Prostate gland (tissue), 2 donors: Measurements from ENCODE around the gene TNFRSF14. TPM values are rescaled to one million over a fixed set of nuclear protein-coding genes. Genes with fewer than 3 reads are reported as not detected.

Experiments used
- DNase-seq: peaks from one replicate; pipeline ENCODE4 v3.0.0-alpha.2; 2019; ENCODE audit warnings: low spot score
- H3K27ac ChIP-seq, 2 donors: fragments of 200-600 bp; sonication (generic); 2 replicates each; pipeline ENCODE4 v1.5.1; 2017 to 2019
- H3K27me3 ChIP-seq: fragments of 200-600 bp; sonication (generic); replicated peaks from 2 replicates; pipeline ENCODE4 v1.5.1; 2019; ENCODE audit not compliant: insufficient read depth
- H3K36me3 ChIP-seq, 2 donors: fragments of 200-600 bp; sonication (generic); 1 replicate in 1 of 2; 2 replicates in 1 of 2; pipeline versions ENCODE4 v1.5.1 to v1.8.1; 2017 to 2019
- H3K4me1 ChIP-seq: fragments of 200-600 bp; sonication (generic); replicated peaks from 2 replicates; pipeline ENCODE4 v1.5.1; 2019
- H3K4me3 ChIP-seq, 2 donors: fragments of 200-600 bp; sonication (generic); 2 replicates each; pipeline ENCODE4 v1.5.1; 2017 to 2019
- H3K9me3 ChIP-seq: fragments of 200-600 bp; sonication (generic); 2 replicates; pipeline ENCODE4 v1.5.1; 2017
- CTCF ChIP-seq, 4 experiments: fragments of 200-600 bp in 2 of 4; fragments of 450-650 bp in 2 of 4; sonication (generic) in 2 of 4; IDR thresholded peaks; 1 replicate in 3 of 4; 2 replicates in 1 of 4; pipeline ENCODE4 v1.5.1; 2016 to 2019; ENCODE audit warnings: antibody characterized with exemption in 4 of 4, mild to moderate bottlenecking in 2 of 4, moderate library complexity in 2 of 4
- POLR2A ChIP-seq: fragments of 450-650 bp; IDR thresholded peaks from one replicate; pipeline ENCODE4 v1.6.1; 2016; ENCODE audit warnings: antibody characterized with exemption, mild to moderate bottlenecking
- POLR2AphosphoS5 ChIP-seq: sonication (generic); formaldehyde crosslinking; IDR thresholded peaks from one replicate; pipeline ENCODE4 v1.6.1; 2017; ENCODE audit warnings: antibody characterized with exemption
- WGBS: methylation state at CpG from one replicate; pipeline ENCODE4 v1.1.5; 2018; 5-methylcytosine and 5-hydroxymethylcytosine counted together
- intact Hi-C: fragments of 100-400 bp; cut with DNase I; formaldehyde crosslinking; loops from one replicate; pipeline ENCODE4 v1.14.2; 2022
- total RNA-seq, 2 donors: library from RNA; depleted of rRNA; stranded (reverse); fragments of >200 nt; gene quantifications; one replicate each; pipeline ENCODE4 v1.1.0, GENCODE V29; 2016

The TNFRSF14 gene
- total RNA-seq, 2 donors from 2014 or later = 83.3 to 105 TPM

GRCh38 chr1:2522230-2522629, 33.9 kb upstream of the TNFRSF14 start:
- no peak for DNase-seq
- Histone ChIP-seq H3K4me1 (peaks cover 4% of the 10 kb centered on the region), H3K27me3 (no peaks in the 10 kb centered on the region), H3K27ac (no peak overlapping the region), H3K36me3 (peaks cover 25 to 43% of the 10 kb centered on the region in 2 donors), H3K9me3 (no peaks in the 10 kb centered on the region), H3K4me3 (no peak overlapping the region)
- intact Hi-C loops = loop anchor here (10.0 kb wide), 1 partner anchor 327 kb away; the partner anchor contains the start of gene FAAP20
- TF ChIP-seq POLR2AphosphoS5 (no peak), CTCF (IDR thresholded peaks at IDR 0.05) (no peak), POLR2A (no peak)
- WGBS = 87% methylated on average over 7 of the region's 7 CpGs

GRCh38 chr1:2523191-2523890, 32.8 kb upstream of the TNFRSF14 start:
- no peak overlapping the region for H3K4me3 ChIP-seq
- peaks cover 11% of the 10 kb centered on the region for H3K4me1 ChIP-seq
- peak in 1 of 4 experiments; percentile 9 for TF ChIP-seq CTCF (IDR thresholded peaks at IDR 0.05)
- no peak for TF ChIP-seq POLR2AphosphoS5
- no peak for TF ChIP-seq POLR2A
- peaks cover 19 to 32% of the 10 kb centered on the region in 2 donors for H3K36me3 ChIP-seq
- no peak overlapping the region for H3K27ac ChIP-seq
- H3K27me3 ChIP-seq = no peaks in the 10 kb centered on the region
- intact Hi-C loops = loop anchor here (10.0 kb wide), 1 partner anchor 329 kb away; the partner anchor contains the start of gene FAAP20
- 53% methylated on average over 26 of the region's 32 CpGs for WGBS
- DNase-seq = no peak
- no peaks in the 10 kb centered on the region for H3K9me3 ChIP-seq

- WGBS = 65% methylated on average over 10 of the region's 10 CpGs
- no peaks in the 10 kb centered on the region for H3K27me3 ChIP-seq
- no peak overlapping the region for H3K4me3 ChIP-seq
- TF ChIP-seq POLR2AphosphoS5 (no peak), POLR2A (no peak), CTCF (IDR thresholded peaks at IDR 0.05) (no peak)
- H3K9me3 ChIP-seq = no peaks in the 10 kb centered on the region
- no peak overlapping the region for H3K27ac ChIP-seq
- H3K4me1 ChIP-seq = peaks cover 11% of the 10 kb centered on the region
- intact Hi-C loops = loop anchor here (10.0 kb wide), 1 partner anchor 329 kb away; the partner anchor contains the start of gene FAAP20
- no peak for DNase-seq
- H3K36me3 ChIP-seq = peaks cover 12 to 25% of the 10 kb centered on the region in 2 donors
Observed at GRCh38 chr1:2523891-2524609, 32.1 kb upstream of the TNFRSF14 start.

GRCh38 chr1:2525572-2525919, 30.6 kb upstream of the TNFRSF14 start:
- H3K27me3 ChIP-seq = no peaks in the 10 kb centered on the region
- no peaks in the 10 kb centered on the region for H3K9me3 ChIP-seq
- intact Hi-C loops = loop anchor here (10.0 kb wide), 1 partner anchor 331 kb away; the partner anchor contains the start of gene FAAP20
- peaks cover 11% of the 10 kb centered on the region for H3K4me1 ChIP-seq
- peak overlapping the region; percentile 76 to 84 for H3K27ac ChIP-seq
- H3K36me3 ChIP-seq = peaks cover 0 to 11% of the 10 kb centered on the region in 2 donors
- TF ChIP-seq CTCF (IDR thresholded peaks at IDR 0.05) = no peak
- TF ChIP-seq POLR2AphosphoS5 = no peak
- no peak for TF ChIP-seq POLR2A
- WGBS = 5% methylated on average over 18 of the region's 20 CpGs
- DNase-seq = no peak
- peak overlapping the region; percentile 78 to 83 for H3K4me3 ChIP-seq
